ENCODE measurements around the gene CEP57.

CEP57 gene

GRCh38 chr11:95790123-95790932 lies at the start of gene CEP57:
Gene CEP57 (plus strand): TSS chr11:95790498. CDS start chr11:95790699, 201 bp downstream.
- peak; percentile 94 to 96 for DNase-seq

DNA sequence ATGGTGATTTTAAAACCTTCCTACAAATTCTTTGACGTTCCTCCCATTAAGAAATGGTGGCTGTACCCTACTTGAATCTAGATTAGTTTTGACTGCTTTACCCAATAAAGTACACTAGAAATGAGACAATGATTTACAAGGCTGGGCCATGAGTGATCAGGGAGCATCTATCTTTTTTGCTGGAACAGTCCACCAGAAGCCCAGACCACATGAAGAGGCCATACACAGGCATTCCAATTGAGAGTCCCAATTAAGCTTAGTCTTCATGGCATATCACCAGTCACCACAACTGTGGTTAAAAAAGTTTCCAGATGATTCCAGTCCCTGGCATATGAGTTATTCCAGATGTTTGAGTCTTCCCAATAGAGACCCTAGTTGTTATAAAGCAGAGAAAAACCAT lies 40.2 kb upstream of the CEP57 start:
- DNase-seq = no peak

DNA sequence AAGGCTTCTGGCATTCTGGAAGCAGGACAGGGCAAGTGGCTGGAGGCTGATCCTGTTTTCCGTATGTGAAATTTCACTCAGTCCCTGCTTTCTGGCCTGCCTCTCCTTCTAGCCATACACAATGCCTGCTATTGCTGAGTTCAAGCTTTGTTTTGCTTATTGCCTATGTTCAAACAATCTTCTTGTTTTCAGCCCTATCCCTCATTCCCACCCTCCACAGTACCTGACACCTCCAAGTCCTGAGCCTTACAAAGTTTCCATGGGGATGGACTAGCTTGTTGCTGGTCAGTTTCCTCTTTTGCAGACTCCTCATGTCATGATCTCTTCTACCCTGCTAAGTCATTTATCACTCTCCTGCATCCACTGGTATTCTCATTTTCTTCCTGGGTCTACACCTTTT lies 38.8 kb upstream of the CEP57 start:
- DNase-seq = no peak

- no peak for DNase-seq
These were observed 29.4 kb upstream of the CEP57 start for GRCh38 chr11:95760941-95761340.

DNA sequence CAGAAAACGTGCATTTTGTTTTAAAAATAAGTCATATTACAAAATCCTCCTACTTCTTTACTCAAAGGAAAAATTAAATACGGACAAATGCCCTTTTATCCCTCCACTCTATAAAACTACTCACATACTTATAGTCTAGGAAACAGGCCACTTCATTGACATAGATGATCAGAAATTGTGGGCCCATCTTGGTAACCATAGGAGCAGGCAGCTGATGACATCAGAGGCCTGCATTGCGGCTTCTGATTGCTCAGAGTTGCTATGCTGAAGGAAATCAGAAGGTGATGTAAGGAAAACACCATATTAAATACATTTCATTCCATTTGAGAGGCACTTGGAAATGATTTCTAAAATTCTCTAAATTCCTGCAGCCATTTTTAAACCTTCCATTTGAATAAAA lies 27.8 kb upstream of the CEP57 start:
- no peak for DNase-seq

- peak in 1 of 2 donors; percentile 79 for DNase-seq
These were observed 25.9 kb upstream of the CEP57 start for GRCh38 chr11:95764267-95764898.

GRCh38 chr11:95766701-95767100 lies 23.6 kb upstream of the CEP57 start:
- DNase-seq = no peak

GRCh38 chr11:95767498-95767897 lies 22.8 kb upstream of the CEP57 start:
- no peak for DNase-seq

- no peak for DNase-seq
These were observed 21.8 kb upstream of the CEP57 start for GRCh38 chr11:95768521-95768920.

DNA sequence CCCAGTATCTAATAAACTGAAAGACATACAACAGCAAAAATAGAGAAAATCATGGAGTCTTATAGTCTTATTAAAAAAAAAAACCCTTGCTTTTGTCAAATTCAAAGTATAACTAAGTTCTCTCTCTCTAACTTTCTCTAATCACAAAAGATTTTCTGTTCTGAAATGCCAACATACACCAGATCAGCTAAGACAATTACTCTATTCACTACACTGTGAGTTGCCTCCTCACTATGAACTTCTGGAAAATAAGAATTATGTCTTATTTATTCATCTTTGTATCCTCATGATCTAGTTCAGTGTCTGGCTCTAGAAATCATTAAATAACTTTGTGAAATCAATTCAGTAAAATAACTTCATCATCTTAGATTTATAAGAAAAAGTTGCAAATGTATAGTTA lies 13.4 kb upstream of the CEP57 start:
- no peak for DNase-seq

- DNase-seq = no peak
These were observed 11.6 kb upstream of the CEP57 start for GRCh38 chr11:95778699-95779098.

DNA sequence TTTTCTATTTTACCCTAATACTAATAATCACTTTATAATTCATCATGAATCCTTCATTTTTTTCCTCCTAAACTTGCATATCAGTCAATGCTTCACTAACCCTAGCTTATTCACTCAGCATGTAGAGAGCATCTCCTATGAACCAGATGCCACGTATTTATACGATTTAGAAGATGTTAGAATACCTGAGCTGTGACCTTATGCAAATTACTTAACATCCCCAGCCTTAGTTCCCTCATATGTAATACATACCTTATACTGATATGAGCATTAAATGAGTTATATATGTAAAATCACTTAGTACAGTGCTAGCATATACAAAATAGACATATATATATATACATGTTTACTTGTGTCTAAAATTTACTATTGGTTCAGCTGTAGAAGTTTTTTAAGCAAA lies 9.8 kb upstream of the CEP57 start:
- DNase-seq = no peak

- DNase-seq = peak; percentile 32 to 46
These were observed 1.3 kb upstream of the CEP57 start for GRCh38 chr11:95788921-95789505.

DNA sequence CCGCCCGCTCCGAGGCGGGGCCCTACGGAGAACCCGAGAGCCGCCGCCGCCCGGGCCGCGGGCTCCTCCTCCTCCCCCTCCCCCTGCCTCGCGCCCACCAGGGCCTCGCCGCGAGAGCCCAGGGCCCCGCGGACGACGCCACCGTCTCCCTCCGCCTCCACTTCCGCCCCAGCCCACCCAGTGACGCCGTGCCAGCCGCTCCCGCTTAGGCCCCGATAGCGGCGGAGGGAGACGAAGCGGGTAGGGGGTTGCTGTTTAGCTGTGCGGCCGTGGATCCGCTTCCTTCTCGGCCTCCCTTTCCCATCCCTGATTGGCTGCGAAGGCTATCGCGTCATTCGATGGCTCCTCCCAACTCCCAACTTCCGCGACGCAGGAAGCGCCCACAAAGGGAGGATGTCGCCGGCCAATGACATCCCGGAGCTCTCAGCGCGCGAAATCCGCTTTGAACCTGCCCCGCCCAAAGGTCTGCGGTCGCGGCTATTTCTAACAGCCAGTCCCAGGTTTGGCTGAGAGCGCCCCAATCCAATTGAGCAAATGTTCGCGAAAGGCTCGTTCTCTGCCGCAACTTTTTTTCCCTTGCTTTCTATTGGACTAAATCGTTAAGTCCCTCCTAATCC lies 684 bp upstream of the CEP57 start, which contains the start of gene FAM76B:
FAM76B (minus strand) TSS at position 277 of the 617 bp plus-strand sequence. CDS start 304 bp downstream, outside the sequence.
- peak; percentile 99 for DNase-seq

DNA sequence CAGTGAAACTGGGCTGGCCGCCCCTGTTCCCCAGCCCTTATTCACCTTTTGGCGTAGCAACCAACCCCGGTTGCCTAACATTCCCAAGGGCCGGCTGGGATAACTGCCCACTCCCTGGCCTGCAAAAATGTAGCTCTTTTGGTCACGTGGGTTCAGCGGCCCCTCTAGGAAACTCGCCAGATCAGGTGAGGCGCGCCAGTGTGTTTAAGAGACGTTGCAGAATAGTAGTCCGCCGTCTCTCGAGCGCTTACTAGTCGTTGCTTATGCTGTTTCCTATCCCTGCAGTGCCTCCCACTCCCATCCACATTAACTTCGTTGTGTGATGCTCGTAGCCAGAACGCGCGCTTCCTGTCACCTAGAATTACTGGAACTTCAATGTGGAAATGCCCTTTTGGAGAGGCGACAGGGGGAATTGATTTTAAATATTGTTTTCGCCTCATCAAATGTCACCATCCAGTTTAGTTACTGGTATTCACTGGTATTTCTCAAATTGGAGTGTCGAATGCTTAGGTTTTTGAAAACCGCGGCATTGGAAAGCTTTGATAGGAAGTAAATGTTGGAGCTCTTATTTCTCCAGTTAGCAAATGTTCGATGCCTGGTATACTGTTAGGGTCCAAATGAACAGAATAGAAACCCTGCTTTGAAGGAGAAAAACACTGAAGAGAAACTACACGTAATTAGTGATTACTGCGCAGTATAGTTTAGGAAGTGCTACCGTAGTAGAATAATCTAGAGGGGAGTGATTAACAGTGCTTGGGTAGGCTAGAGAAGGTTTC lies 823 bp downstream of the CEP57 start:
- peak; percentile 55 to 61 for DNase-seq

DNA sequence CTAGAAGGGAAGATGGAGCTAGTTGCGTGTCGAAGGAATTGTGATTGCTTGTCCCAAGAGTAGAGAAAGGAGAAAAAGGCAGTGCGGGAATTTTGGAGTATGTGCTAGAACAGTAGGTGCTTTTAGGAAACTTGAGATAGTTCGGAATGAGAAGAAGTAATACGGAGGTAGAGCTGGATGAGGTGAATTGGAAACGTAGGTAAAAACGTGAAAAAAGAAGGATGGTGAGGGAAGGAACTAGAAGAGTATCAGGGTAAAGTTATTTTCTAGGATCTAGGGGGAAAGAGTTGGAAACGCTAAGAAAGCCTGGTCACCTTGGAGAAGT lies 1.4 kb downstream of the CEP57 start:
- DNase-seq = no peak

DNA sequence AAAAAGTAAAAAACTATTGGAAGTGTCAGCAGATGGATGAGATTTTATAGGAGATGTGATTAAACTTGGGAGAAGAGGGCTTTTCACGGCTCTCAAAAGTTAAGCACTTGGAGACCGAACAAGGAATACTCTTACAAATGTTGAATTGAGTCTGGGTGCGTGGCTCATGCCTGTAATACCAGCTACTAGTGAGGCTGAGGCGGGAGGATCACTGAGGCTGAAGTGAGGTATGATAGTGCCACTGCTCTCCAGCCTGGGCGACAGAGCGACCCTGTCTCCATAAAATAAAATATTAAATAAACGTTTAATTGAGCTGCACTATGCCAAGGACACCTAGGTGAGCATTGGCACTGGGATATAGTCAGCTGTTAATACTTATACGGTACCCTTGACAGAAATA lies 1.9 kb downstream of the CEP57 start:
- no peak for DNase-seq

DNA sequence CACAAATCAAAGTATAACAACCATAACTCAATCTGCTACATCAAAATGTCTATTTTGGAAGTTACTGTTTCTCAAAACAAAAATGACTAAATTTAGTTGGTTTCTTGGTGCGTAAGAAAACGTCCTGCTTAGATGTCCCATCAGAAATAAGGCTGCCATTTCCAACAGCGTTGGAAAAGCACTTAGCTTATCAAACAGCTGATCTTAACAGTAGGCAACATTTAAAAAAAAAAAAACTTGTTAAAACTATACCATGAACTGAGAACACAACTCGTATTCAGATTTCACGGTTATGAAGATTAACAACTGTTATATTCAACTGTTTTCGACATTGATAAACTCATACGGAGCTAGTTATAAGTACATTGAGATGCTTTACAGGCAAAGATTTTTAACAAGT lies 2.4 kb downstream of the CEP57 start:
- DNase-seq = no peak

DNA sequence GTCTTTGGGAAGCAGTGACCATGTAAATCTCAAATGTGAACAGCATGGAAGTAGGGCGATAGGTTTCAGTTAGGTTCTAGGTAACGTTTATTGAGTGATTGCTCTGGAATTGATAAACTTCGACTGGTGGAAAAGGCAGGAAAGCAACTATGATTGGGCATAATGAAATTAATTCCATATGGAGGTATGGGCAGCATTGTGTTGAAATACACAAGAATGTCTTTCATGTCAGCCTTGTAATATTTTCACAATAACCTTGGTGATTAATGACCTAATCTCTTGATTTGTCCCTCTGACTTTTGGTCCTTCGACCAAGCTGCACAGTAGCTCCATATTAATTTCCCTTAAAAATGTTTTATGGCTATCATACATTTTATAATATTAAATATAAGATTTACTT lies 2.8 kb downstream of the CEP57 start:
- no peak for DNase-seq

DNA sequence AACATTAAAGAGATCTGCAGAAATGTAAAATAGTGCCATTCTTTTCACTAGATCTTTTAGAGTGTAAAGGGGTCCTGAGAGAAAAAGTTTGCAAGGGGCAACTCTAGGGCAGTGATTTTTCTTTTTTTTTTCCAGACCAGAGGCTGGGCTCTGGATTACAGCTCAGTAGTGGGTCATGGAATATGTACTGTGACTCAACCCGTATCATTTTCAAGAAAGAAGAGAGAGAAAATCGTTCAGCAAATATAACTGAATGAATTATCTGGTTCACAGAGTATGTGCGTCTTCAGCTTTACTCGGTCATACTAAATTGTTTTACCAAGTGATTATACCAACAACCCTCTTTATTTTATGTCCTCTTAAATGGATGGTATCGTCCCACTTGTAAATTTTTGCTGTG lies 3.8 kb downstream of the CEP57 start:
- no peak for DNase-seq

DNA sequence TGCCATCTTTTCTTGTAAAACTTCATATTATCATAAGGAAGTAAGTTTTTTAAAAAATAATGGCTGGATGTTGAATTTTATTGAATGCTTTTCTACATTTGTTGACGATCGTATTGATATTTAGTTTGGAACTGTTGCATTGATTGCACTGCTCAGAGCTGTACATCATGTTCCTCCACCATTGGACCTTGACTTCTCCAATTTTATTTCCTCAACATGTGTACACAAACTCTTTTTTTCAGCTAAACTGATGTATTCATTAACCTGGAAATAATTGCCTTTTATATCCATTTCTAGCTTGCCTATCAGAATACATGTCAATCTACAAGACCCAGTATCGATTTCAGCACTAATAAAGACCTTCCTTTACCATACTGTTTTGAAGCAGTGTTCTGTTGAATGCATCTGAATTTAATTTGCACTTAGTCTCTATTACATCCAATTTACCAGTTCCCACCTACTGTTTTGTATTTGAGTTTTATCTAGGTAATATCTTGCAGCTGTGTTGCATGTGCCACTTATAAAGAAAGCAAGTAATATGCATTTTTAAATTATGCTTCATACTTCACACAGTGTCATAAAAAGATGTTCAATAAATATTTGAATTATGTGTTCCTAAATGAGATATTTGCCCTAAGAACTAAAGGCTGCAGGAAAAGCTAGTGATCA lies 5.5 kb downstream of the CEP57 start:
- no peak for DNase-seq

- no peak for DNase-seq
These were observed 6.2 kb downstream of the CEP57 start for GRCh38 chr11:95796501-95796900.
